Effector CD4-positive, alpha-beta T cell (primary cell): ENCODE measurements around the gene ACCS.

Experiments
- DNase-seq: peaks from one replicate; pipeline ENCODE4 v3.0.0-alpha.2; 2020

Gene ACCS

DNA sequence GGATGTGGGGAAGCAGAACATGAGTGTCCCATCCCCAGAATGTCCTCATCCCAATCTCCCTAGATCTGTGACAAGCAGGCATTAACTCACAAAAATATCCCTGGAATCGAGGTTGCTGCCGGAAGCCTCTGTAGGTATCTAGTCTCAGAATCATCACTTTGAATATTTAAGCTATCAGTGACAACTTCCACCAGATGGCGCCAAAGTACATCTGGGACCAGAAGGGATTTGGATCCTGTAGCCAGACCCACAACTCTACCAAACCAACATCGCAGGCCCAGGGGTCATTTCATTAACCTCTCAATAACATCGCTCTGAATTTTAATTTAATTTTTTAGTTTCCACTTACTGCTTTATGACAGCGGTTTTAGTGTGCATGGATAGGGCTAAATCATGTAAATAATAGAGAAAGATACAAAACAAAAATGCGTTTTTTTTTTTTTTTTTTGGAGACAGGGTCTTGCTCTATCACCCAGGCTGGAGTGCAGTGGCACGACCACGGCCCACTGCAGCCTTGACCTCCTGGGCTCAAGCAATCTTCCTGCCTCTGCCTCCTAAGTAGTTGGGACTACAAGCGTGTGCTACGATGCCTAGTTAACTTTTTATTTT, 28.3 kb downstream of the ACCS start:
- DNase-seq, result peak; percentile 81

- DNase-seq, result peak; percentile 82
These were observed 29.7 kb downstream of the ACCS start, which contains the start of gene EXT2 for GRCh38 chr11:44095506-44096359. TSS of gene EXT2 (plus strand) at chr11:44095678. CDS start at chr11:44107713, 12,035 bp downstream.

- DNase-seq, result no peak
These were observed 30.5 kb downstream of the ACCS start for GRCh38 chr11:44096360-44097185.

- no peak for DNase-seq
These were observed 31.8 kb downstream of the ACCS start for GRCh38 chr11:44097821-44098220.

DNA sequence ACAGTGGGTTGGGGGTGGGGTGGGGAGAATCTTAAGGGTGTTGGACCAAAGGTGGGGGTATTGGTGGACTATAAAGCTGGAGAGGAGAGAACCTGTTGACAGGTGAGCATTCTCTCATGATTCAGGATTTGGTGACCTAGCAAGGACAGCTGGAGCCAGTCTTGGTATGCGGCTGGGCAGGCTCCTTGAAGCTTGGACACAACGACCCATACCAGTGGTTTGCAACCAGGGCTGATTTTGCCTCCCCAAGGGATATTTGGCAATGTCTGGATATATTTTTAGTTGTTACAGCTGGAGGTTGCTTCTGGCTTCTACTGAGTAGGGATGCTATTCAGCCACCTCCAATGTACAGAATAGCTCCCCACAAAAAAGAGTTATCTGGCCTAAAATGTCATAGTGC, 35.0 kb downstream of the ACCS start:
- no peak for DNase-seq

GRCh38 chr11:44104481-44105294, 38.6 kb downstream of the ACCS start:
- no peak for DNase-seq

DNA sequence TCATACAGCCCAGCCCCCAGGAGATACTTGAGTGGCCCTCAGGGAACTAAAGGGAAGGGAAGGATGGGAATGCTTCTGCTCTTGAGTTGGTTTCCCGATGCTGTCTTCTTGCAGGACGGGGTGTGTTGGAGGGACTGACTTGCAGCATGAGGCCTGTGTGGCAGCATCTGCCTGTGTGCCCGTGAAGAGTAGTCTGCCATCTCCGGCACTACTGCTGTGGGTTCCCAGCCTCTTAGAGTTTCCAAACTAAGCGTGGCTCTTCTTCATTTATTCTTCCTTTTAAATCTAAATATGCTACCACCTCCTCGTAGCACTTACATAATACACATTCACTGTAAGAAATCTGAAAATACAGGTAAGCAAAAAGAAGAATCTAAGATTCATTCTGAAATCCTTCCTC, 42.2 kb downstream of the ACCS start:
- DNase-seq, result no peak

DNA sequence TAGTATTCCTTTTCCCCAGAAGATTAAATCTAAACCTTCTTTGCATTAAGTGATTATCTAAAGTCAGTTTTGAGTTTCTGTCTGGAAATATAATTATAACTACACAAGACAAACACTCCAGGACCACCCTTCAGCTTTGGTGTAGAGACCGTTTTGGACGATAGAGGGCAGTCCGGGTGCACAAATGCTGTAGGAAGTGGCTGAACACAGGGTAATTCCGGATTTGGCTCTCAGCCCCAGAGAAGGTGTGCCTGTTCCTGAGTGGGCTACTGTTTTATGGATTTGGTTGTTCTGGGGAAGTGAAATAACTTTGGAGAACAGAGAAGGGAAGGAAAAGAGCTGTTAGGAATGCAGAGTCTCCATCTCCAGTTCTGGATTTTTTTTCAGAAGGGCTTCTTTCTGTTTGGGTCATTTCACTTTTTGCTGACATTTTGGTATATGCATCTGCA, 44.2 kb downstream of the ACCS start:
- DNase-seq, result peak; percentile 38

DNA sequence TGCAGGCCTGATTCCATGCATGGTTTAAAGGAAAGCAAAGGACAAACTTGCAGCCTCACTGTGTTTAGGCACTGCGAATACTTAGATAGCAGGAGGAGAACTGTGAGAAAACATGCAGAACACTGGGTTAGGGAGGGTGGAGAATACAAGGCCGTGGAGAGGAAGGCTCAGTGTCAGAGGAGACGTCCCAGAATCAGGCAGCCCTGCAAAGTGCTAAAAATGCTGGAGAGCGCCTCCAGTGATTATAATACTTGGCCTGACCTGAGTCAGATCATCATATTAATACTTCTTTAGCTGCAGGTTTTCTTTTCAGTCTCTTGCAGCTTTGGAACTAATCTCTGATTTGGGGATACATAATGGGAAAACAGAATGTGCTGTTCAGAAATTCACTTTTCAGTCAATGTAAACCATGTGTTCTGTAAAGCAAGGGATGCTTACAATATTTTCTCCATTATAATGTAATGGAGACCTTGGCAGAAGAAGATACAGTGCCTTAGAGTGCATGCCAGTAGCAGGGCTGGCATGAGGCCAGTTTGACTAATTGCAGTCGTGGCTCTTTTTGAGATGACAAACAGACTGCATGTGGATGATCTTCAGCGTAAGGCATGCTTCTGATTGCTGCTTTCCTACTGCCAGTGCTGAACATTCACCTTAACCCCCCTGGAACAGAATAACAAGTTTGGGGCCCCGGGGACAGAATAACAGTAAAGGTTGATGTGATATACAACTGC, 46.2 kb downstream of the ACCS start:
- no peak for DNase-seq

GRCh38 chr11:44113018-44113417, 46.9 kb downstream of the ACCS start:
- no peak for DNase-seq

- no peak for DNase-seq
These were observed 47.5 kb downstream of the ACCS start for GRCh38 chr11:44113572-44113971.

DNA sequence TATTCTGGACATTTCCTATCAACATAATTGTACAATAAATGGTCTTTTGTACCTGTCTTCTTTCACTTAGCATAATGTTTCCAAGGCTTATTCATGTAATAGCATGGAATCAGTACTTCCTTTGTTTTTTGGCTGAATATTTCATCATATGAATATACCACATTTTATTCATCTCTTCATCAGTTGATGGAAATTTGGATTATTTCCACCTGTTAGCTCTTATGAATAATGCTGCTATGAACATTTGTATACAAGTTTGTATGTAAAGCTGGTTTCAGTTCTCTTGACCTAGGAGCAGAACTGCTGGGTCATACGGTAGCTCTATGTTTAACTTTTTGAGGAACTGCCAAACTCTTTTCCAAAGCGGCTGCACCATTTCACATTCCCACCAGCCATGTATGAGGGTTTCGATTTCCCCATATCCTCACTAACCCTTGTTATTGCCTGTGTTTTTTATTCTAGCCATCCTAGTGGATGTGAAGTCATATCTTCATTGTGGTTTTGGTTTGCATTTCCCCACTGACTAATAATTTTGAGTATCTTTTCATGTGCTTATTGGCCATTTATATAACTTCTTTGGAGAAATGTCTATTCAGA, 50.3 kb downstream of the ACCS start:
- DNase-seq, result no peak

DNA sequence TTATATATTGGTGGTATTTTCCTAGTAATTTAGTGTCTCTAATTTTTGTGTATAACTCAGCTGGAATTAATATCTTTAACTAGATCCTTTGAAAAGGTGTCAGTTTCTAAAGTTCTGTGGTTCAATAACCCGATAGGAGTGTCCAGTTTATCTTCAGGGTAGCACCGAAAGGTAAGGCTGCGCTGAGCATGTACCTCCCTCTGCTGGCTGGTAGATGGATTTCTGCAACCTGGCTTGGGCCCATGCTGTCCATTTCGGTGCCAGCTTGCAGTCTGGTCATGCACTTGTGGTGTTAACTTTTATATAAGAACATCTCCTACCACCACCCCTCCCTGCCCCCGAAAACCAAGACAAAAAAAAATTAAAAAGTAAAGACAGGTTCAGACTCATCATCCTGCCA, 54.1 kb downstream of the ACCS start:
- no peak for DNase-seq

- DNase-seq, result no peak
These were observed 59.5 kb downstream of the ACCS start for GRCh38 chr11:44125598-44125997.

DNA sequence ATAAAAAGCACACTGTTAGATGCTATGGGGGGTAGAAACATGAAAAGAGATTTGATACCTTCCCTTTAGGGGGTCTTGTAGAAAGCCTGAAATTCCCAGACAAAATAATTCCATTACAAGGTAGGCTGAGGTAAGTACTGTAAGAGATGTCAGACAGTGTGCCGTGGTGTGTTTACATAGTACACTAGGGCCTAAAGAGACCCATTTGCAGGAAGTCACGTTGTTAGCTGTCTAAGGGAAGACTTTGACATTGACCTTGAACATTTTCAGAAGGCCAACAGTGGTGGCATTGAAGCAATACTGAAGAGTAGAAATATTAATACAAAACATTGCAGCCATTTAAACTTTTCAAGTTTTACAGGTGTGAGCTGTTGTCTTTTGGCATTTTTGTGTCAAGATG, 60.2 kb downstream of the ACCS start:
- DNase-seq, result no peak

DNA sequence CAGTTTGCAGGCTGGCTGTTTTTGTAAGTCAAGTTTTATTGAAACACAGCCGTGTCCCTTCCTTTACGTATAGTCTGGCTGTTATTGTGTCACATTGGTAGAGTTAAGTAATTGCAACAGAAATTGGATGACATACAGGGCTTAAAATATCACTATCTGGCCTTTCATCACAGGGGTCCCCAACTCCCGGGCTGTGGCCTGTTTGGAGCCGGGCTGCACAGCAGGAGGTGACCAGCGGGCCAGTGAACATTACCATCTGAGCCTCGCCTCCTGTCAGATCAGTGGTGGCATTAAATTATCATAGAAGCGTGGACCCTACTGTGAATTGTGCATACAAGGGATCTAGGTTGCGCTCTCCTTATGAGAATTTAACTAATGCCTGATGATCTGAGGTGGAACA, 61.1 kb downstream of the ACCS start:
- no peak for DNase-seq

DNA sequence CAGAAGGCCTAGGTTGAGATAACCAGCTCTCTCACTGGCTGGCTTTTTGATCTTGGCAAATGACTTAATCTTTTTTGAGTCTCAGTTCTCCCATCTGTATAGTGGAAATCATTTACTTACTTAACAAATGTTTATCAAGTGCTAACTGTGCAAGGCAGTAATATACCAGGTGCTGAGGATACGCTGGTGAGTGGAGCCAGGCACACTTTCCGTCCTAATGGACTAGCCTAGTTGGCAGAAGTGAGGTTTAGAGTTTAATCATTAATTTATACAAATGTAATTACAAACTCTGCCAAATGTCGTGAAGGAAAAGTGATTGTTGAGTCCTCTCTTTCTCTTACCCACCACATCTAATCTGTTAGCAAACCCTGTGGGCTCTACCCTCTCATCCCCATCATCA, 62.7 kb downstream of the ACCS start:
- DNase-seq, result no peak

DNA sequence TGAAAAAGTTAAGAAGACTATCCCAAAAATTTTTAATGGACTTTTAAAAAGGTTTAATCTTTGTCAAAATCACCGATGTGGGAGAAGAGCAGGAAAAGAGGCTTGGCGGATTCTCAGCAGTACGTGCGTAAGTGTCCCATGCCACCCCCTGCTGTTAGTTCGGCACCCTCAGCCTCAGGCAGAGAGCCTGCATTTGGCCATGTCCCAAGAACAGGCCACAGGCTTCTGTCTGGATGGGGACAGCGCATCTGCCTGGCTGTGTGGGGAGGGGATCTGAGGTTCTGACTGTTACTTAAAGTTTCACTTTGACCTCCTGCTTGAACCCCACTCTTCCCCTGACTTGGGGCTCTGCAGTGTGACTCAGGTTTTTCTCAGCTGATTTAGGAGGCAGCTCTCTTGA, 64.7 kb downstream of the ACCS start:
- no peak for DNase-seq

- no peak for DNase-seq
These were observed 67.4 kb downstream of the ACCS start for GRCh38 chr11:44133335-44133946.
